ENCODE results near the gene RIIAD1.
"Not testable (repeated sequence)": the region's sequence is repeated elsewhere in the genome, so short reads cannot be mapped to it uniquely, and the experiment has no call there.

Gene RIIAD1

GRCh38 chr1:151720974-151721787, at the start of gene RIIAD1:
RIIAD1 (plus strand) TSS chr1:151721522; CDS start chr1:151721537, 15 bp downstream.
- peak; percentile 65 for DNase-seq

GRCh38 chr1:151673407-151673806, 47.9 kb upstream of the RIIAD1 start:
- no peak for DNase-seq

DNA sequence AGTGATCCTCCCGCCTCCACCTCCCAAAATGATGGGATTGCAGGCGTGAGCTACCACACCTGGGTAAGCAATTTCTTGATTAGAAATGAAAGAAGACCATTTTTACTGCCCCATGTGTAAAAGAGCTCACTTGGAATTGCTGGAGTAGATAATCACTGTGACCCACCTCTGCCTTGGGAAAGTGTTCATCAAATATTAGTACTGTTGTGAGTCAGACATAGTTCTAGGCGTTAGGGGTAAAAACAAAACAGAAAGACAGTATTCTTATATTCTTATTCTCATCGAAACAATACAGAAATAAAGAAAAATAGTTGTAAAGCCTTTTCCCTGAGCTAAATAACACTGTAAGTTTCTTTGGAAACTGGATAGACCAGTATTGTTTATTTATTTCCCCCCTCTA, 40.9 kb upstream of the RIIAD1 start:
- no peak for DNase-seq

DNA sequence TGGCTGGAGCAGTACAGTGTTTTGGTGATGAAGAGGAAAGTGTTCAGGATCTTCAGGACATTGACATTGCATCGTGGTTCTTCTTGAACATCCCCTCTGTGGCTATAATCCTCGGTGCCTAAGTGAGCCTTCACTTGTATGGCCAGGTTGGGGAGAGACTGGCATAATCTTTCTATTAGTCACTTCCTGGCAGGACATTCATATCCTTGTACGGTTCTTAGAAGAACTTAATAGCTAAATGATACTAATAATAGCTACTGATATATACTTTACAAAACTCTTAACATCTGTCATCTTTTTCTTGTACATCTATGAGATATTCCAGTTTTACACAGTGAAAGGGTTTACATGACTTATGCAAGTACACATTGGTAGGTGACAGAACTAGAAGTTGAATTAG, 40.5 kb upstream of the RIIAD1 start:
- DNase-seq, result no peak

DNA sequence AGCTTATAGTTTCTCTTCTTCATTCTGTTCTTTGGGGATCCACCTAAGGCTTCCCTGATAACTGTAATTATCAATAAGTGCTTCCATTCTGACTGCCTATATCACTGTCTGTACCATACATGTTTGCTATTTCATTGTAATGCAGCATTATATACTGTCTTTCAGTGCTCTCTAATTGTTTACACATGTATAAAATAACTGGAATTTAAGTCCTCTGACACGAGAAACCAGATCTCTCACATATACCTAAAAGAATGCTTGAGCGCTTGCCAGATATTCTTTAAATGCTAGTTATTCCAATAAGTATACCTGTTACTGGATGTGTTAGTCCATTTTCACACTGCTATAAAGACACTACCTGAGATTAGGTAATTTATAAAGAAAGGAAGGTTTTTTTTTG, 39.4 kb upstream of the RIIAD1 start:
- DNase-seq, result no peak

DNA sequence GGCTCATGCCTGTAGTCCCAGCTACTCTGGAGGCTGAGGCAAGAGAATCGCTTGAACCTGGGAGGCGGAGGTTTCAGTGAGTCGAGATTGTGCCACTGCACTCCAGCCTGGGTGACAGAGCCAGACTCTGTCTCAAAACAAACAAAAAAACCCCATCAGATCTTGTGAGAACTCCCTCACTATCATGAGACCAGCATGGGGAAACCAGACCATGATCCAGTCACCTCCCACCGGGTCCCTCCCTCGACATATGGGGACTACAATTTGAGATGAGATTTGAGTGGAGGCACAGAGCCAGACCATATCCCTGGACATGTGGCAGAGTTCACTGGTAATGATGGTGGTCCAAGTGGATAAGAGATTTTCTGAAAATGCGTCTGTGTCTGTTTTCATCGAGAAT, 38.4 kb upstream of the RIIAD1 start:
- not testable (repeated sequence) for DNase-seq

DNA sequence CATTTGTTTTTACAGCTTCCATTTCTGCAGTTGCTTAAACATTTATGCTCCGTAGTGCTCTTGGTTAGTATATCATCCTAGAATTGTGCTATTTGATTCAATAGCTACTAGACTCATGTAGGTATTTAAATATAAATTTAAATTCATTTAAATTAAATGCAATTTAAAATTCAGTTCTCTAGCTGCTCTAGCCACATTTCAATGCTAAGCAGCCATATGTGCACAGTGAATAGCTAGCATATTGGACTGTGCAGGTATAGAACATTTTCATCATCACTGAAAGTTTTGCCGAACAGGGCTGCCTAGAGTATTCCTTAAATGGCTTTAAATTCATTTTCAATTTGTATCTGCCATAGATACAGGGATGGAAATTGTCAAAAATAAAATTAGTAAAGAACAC, 37.2 kb upstream of the RIIAD1 start:
- no peak for DNase-seq

DNA sequence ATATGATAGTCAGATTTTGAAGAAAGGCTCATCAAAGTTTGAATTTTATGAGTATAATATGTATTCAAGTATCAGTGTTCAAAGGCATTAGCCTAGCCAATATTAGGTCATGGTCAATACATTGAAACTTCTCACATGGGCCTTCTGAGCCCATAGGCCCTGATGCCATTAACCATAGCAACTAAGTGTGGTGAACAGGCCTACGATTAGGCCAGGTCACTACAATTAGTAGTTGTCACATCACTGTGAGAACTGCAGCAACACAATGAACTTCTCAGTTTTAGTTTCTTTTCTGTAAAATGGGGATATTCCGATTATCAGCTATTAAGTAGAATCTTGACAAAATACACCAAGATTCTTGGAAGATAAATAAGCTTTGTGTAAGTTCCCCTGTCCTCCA, 34.8 kb upstream of the RIIAD1 start:
- no peak for DNase-seq

- no peak for DNase-seq
Observed at GRCh38 chr1:151689494-151689893, 31.8 kb upstream of the RIIAD1 start.

DNA sequence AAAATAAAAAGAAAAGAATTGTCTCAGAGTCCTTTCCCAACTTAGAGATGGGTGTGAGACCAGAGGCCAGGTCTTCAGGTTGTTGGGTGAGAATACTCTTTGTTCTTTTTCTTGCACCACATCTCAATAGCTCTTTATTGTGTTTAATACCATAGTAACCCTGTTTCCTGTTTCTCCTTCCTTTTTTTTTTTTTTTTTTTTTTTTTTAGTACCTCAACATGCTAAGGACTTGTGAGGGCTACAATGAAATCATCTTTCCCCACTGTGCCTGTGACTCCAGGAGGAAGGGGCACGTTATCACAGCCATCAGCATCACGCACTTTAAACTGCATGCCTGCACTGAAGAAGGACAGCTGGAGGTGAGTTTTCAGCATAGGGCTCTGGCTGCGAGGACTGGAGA, 29.1 kb upstream of the RIIAD1 start:
- DNase-seq, result no peak

DNA sequence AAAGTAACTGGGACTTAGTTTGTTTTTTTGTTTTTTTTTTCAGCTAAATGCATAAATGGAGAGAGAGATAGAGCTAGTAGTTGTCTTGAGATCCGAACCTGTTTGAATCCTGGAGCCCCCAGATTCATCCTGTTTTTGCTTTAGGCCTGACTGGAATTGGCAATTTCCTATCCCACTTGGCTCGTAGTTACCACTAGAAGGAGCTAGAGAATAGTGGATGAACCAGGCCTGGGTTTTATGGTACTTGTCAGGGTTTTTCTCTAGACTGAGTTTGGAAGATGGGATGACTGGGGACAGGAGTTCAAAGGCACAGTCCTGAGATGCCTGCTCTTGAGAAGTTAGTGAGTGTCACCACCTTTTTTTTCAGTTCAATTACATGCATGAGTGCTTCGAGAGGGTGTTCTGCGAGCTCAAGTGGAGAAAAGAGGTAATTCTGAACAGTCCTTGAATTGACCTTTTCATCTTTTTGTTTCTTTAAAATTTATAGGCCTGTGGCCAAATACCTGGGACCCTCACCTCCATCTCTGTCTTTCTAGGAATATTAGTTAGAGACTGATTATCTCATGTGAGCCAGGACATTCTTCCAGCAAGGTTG, 28.2 kb upstream of the RIIAD1 start:
- DNase-seq, result no peak

- no peak for DNase-seq
Observed at GRCh38 chr1:151701515-151701914, 19.8 kb upstream of the RIIAD1 start.

- DNase-seq, result no peak
Observed at GRCh38 chr1:151702936-151703335, 18.4 kb upstream of the RIIAD1 start.

DNA sequence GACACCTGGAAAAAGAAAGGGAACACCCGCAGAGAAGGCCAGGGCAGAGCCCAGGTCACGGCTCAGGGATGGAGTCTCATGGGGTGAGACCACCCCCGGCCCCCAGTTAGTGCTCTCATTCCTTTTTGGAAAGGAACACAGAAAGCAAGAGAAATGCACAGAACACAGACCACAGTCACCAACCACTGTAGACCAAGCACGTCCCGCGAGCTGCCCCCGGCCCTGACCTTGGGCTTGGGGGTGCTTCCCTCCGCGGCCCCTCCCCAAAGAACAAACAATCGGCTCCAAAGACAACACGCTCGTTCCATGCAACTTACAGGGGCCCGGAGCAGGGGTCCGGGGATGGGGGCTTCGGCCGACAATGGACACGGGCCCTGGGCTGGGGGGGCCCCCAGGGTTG, 17.5 kb upstream of the RIIAD1 start:
- DNase-seq, result no peak

- no peak for DNase-seq
Observed at GRCh38 chr1:151704246-151704645, 17.1 kb upstream of the RIIAD1 start.

GRCh38 chr1:151705146-151705545, 16.2 kb upstream of the RIIAD1 start:
- no peak for DNase-seq

DNA sequence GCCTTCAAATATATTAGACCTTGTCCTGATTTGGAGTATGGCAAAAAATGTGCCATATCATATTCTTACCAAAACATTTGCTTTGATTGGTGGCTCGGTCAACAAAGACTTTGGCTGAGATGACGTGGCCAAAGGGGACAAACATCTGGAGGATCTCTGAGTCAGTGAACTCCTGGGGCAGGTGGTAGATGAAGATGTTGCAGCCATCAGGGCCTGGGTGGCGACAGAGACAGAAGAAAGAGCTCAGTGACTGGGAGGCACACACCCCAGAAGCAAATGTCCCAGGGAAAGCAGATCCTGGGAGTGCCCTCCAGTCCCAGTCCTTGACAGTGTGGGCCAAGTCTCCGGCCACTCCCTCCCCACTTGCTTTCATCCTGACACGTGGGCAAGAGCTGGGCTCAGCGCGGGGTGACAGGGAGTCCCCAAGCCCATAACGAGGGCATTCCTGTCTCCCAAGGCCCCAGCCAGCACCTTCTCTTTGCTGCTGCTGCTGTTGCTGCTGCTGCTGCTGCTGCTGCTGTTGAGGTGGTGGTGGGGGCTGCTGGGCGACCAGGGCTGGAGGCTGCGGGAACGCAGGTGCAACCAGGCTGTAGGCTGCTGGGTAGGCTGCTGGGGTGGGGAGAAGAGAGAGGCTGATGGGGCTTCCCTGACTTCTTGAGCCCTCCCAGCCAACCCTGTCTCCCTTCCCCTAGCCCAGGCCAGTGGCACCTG, 15.4 kb upstream of the RIIAD1 start:
- DNase-seq, result no peak

- DNase-seq, result no peak
Observed at GRCh38 chr1:151706464-151707415, 14.6 kb upstream of the RIIAD1 start.

DNA sequence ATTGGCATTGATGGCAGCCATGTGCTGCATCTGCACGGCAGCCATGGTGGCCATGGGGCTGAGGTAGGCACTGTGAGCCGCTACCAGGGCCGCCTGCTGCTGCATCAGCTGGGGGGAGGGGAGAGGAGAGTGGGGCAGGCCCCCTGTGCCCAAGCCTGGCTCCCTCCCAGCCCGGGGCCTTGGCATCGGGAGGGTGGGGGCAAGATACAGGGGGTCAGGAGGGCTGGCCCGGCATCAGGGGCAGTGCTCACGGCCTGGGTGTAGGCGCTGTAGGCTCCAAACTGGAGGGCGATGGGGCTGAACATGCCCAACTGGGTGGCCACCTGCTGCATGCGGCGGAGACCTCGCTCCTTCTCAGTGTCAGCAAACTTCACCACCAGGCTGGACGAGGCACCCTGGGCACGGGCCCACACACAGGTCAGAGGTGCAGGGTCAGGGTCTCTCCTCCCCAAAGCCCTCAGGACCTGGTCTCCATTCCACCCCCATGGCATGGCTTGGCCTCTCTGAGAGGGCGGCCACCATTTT, 13.7 kb upstream of the RIIAD1 start:
- DNase-seq, result no peak

- no peak for DNase-seq
Observed at GRCh38 chr1:151708891-151709290, 12.4 kb upstream of the RIIAD1 start.

GRCh38 chr1:151710187-151710840, 11.0 kb upstream of the RIIAD1 start:
- DNase-seq, result no peak
